ENCODE results near the gene LMNTD1.

Gene LMNTD1

GRCh38 chr12:25550186-25550585 is 2.9 kb downstream of the LMNTD1 start:
- DNase-seq = no peak

DNA sequence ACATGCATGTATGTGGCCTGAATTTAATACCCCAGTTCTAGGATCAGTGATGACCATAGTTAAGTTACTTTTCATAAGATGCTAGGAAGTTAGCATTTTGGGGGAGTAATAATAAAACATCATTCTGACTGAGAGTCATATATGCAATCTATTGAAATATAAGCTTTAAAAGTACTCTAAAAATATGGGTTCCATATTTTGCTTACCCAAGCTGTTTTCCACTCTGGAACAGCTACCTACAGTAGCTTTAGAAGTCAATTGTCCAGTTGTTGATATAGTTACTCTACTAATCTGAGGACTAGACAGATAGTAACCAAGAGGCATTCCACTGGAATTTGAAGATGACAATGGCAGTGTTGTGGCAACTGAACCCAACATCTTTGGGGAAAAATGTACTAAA is 4.0 kb downstream of the LMNTD1 start:
- DNase-seq = no peak

GRCh38 chr12:25546318-25546717 is 6.8 kb downstream of the LMNTD1 start:
- no peak for DNase-seq

DNA sequence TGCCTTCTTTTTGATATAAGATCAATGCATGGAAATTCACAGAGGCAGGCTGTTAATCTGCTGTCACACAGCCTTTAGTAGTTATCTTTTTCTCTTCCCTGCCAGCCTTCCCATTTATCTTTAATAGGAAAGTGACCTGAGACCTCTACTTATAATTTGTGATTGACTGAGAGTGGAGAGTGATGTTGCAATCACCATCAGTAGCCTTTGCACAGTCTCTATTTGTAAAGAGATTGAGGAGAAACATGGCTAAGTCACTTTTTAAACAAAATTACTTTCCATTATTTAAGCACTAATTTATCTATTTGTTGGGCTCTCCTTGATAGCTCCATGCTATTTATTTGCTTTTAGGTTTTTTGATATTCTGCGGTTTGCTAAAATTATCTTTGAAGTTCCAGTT is 19.9 kb downstream of the LMNTD1 start:
- DNase-seq = no peak

DNA sequence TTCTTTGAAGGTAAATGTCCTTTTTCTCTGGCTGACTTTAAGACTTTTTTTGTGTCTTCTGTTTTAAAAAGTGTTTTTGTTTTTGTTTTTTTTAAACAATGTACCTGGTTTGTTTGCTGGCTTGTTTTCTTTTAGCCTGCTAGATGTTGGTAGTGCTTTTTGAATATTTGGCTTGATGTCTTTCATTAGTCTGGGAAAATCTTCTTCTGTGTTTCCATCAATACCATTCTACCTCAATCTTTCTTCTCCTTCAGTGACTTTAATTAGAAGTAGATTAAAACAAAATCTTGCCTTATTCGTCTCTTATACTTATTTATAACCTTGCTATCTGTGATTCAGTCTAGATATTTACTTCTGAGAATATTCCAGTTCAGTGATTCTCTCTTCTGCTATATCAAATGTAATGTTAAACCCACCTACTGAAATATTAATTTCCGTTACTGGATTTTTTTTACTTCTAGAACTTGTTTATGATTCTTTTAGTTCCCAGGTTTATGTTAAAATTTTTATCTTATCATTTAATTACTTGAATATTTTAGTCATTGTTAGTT is 21.5 kb downstream of the LMNTD1 start:
- no peak for DNase-seq

DNA sequence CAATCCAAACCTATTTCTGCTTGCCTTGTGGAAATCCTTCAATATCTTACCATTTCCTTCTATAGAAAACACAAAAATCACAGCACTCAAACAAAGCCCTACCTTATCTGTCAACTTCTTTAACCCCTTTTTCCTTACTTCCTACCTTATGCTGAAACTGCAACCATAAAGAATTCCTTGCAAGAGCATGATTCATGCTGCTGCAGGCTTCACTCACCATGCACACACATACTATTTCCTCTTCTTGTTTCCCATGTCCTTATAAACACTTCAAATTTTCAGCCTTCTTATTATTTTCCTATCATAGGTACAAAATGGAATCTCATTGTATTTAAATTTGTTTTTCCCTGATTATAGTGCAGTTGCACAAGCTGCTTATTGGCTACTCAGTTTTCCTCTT is 23.3 kb downstream of the LMNTD1 start:
- DNase-seq = no peak

- DNase-seq = no peak
Observed at GRCh38 chr12:25526778-25527177, 26.3 kb downstream of the LMNTD1 start.

GRCh38 chr12:25524366-25524765 is 28.7 kb downstream of the LMNTD1 start:
- no peak for DNase-seq

GRCh38 chr12:25521625-25522256 is 31.3 kb downstream of the LMNTD1 start:
- DNase-seq = no peak

DNA sequence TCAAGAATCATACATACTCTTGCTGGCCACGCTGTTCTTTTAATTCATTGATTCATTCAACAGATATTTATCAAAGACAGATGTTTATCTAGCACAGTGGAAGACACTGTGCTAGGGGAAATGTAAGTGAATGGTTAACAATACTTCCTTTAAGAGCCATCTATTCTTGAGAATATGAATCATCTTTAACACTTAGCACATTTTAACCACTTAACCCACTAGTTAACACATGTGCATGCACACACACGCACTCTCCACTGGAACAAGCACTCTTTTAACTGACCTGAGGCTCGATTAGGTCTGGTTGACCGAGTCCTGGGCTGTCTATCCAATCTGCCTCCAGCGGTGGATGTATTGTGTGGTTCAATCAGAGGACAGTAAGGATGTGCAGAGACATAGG is 34.6 kb downstream of the LMNTD1 start:
- no peak for DNase-seq

DNA sequence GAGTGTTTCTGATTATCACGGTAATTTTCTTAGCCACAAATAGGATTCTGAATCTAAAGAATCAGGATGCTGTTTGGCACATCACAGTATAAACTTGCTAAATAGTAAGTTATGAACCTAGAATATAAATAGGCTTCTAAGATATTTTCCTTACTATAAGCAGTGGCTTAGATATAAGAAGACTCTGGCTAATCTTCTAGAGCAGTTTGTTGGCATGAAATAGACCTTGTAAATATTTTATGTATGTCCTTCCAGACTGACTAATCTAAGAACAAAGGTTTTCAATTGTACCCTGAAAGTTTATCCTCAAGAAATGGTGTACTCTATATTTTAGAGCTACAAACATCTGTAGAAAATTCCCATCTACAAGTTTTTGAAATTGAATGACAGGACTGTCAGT is 48.3 kb downstream of the LMNTD1 start:
- no peak for DNase-seq

- no peak for DNase-seq
Observed at GRCh38 chr12:25503666-25504065, 49.4 kb downstream of the LMNTD1 start.

GRCh38 chr12:25502596-25502995 is 50.5 kb downstream of the LMNTD1 start:
- DNase-seq = no peak

DNA sequence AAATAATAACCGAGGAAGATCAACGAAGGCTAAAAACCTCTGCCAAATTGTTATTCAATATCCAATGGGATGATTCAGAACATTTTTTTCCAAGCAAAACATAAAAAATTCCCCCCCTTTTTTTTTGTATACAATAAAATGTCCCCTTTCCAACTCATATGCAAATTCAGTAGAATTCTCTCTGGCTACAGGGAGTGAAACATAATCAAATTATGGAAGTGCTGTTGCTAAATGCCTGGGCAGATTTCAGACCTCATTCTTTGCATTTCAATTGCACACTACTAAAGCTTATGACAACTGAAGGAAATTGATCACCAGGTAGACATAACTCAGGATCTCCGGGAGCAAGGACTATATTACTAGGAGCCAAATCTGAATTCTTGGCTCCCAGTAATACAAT is 51.0 kb downstream of the LMNTD1 start:
- no peak for DNase-seq

- no peak for DNase-seq
Observed at GRCh38 chr12:25501549-25501948, 51.5 kb downstream of the LMNTD1 start.

DNA sequence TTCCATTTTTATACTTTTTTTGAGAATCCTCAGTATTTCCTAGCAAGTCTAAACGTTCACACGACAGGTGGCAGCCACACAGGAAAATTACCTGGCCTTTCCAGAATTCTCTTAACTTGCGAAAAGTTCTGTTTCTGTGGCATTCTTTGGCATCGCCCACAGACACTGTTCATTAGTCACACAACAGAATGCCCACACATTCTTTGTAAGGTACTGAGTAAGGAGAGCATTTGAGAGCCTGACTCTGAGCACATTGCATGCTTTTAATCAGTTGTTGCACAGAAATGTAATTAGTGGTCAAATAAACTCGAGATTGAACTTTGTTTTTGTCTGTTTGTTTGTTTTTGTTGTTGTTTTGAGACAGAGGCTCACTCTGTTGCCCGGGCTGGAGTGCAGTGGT is 52.4 kb downstream of the LMNTD1 start:
- DNase-seq = no peak

DNA sequence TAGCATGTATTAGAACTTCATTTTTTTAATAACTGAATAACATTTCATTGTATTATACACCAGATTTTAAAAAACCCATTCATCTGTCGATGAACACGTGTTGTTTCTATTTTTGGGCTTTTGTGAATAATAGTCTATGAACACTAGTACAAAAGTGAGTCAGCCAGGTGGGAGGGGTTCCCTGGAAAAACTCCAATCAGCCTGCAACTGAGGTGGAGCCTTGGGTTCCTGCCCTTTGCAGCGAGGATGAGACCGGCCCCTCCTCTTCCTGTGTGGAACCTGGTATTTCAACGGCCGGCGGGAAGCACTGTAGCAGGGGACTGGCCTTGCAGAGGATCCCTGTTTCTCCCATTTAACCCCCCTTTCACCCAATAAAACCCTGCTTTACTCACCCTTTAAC is 56.1 kb downstream of the LMNTD1 start:
- DNase-seq = no peak

DNA sequence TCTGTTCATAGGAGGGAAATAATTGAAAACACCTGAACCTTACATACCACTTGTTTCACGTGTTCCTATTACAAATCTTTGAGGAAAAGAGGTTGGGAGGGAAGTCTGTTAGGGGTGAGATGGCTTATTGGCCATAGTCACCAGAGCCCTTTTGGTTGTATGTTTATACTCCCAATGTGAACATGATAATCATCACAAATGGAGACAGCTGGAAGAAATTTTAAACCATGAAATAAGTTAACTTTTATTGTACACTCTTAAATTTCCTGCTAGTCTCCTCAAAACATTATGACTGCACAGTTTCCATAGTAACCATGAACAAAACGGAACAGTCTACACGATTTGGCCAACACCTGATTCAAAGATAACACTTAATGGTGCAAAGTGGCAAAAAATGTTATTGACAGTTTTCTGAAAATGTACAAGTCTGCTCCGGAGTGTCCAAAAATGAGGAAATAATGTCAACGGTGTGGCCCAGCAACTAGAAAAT is 56.9 kb downstream of the LMNTD1 start:
- DNase-seq = no peak

DNA sequence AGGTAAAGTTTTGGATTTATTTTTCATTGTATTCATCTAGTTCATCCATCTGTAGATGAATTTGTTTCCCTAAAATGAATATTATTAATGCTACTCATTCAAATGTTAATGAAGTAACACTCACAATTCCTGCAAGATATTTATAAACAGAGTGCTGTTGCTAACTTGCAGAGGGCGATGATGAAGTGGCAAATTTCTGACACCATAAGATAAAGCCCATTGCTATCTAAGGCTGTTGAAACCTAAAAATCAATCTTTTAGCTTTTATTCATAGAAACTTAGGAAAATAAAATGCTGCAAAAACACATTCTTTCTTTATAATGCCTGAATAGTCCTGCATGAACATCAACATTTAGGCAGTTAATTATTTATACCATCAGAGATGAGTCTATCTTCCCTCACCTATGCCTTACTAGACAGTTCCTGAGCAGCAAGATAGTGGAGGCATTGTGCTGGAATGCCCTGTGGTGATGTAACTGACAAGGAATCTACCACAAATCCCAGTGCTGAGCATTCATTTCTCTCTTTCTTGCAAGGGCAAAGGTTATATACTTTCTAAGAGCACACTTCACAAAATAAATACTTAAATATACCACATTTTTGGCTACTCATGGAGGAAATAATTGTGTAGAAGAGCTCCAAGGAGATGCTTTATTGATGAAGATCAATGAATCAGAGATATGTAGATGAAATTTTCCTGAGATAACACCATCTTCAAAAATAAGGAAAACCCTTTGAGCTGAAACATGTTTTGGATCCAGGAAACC is 57.6 kb downstream of the LMNTD1 start:
- DNase-seq = no peak

DNA sequence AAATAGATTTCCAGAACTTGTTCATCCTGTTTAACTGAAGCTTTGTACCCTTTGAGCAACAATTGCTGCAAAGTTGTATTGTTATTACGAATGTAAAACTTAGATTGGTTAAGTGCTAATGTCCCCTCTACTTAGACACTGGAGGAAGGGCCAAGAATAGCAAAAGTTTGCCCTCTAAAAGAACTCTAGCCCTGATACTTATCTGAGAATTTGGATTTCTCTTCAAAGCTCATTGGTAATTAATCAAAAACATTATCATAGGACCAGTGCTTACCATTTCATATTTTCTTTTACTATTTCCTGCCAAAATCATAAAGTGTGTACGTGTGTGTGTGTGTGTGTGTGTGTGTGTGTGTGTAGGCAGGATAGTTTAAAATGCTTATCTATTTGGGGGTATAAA is 58.2 kb downstream of the LMNTD1 start:
- DNase-seq = no peak

DNA sequence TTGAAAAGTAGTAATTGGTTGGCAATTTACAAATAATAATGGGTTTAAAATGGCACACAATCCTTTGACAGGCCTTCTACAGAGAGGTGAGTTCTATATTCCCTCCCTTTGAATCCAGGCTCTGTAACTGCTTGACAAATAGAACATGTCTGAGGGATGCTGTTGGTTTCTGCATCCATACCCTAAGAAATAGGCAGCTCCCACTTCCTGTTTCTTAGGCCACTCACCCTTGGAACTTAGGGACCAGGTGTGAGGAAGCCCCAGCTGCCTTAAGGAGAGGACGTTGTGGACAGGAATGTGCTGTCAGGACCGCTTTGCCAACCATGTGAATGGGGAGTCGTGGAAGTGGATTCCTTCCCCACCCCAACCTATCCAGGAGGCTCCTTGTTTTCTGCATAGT is 59.4 kb downstream of the LMNTD1 start:
- DNase-seq = no peak

GRCh38 chr12:25491396-25492325 is 61.4 kb downstream of the LMNTD1 start:
- DNase-seq = no peak

All from cerebellar nuclear complex (tissue), 1 donor.